HG02571 (cell line): ENCODE results near the gene PREX1.

ENCODE experiments used
- ATAC-seq: cut with Tn5 transposase; IDR thresholded peaks from one replicate; pipeline ENCODE4 v1.9.1; 2021; ENCODE audit warnings: mild to moderate bottlenecking, moderate library complexity; ENCODE audit not compliant: unreplicated experiment

The PREX1 gene

GRCh38 chr20:48706710-48707365 is 121.0 kb downstream of the PREX1 start:
- no peak for ATAC-seq

GRCh38 chr20:48706116-48706656 is 121.6 kb downstream of the PREX1 start:
- ATAC-seq, result no peak

GRCh38 chr20:48705240-48706115 is 122.3 kb downstream of the PREX1 start:
- ATAC-seq, result no peak

GRCh38 chr20:48704761-48705160 is 123.0 kb downstream of the PREX1 start:
- ATAC-seq, result no peak

DNA sequence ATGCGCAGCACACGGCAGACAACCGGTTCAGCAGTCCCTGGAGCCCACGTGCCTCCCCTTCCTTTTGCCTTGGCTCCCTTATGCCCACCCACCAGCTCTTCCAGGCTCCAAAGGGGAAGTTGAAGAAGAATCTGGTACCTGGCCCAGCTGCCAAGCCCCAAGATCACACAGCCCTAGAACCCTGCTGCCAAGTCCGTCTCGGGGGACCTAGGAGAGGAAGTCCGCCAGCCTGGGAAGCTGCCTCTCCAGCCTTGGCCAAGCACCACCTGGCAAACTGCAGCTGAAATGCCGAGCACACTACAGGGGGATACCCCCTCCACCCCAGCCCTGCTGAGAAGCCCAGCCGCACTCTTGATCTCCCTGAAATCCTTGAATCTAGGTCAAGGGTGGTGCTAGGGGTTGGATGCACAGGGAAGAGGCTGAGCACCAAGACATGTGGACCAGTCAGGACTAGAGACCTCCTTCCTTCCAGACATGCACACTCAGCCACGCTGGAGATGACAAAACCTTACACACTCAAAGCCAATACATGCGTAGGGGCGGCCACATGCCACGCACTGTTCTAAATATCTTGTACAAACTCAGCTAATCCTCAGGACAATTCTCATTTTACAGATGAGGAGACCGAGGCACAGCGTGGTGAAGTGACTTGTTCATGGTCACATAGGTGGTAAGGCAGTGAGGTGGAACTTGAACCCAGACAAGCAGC is 124.1 kb downstream of the PREX1 start:
- no peak for ATAC-seq

- no peak for ATAC-seq
These were observed 124.7 kb downstream of the PREX1 start for GRCh38 chr20:48703107-48703506.

GRCh38 chr20:48702455-48702913 is 125.3 kb downstream of the PREX1 start:
- ATAC-seq, result no peak

- ATAC-seq, result no peak
These were observed 126.1 kb downstream of the PREX1 start for GRCh38 chr20:48701702-48702101.

- ATAC-seq, result no peak
These were observed 129.1 kb downstream of the PREX1 start for GRCh38 chr20:48698507-48699267.

DNA sequence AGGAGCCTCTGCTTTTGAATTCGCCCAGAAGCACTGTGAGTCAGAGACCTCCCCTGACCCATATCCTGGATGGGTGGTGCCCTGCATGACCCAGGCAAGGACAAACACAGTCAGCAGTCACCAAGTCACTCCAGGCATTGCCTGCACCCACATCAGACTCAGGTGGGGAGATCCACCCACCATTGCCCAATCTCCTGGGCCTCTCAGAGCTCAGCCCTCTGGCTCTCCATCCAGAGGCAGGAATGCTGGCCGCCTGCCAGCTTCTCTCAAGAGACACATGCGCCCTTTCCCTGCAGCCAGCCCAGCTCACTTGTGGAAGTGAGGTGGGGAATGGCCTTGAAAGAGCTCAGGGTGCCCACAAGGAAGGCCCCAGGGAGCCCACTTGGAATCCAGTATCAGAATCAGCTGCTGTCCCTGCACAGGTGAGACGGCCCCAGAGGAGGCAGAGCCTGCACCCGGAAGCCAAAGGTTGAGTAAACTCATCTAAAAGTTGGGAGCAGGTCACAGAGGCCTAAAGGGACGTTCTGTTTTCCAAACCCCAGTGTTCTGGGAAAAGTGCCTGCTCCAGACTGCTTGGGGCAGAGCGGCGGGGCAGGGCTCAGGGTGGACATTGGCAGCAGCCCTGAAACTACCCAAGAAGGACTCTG is 129.8 kb downstream of the PREX1 start:
- no peak for ATAC-seq

DNA sequence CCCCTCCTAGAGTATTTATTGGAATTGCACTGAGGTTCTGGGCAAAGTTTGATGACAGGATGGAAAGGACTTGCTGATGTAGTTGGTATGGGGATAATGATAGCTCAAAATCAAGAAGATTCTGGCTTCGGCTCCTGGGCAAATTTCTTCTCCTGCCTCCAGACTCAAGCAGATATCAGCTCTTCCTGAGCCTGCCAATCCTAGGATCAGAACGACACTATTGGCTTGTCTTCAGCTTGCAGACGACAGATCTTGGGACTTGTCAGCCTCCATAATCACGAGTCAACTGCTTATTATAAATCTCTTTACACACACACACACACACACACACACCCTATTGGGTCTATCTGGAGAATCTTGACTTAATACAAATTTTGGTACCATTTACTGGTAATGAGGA is 131.1 kb downstream of the PREX1 start:
- ATAC-seq, result no peak

GRCh38 chr20:48695738-48696137 is 132.1 kb downstream of the PREX1 start:
- no peak for ATAC-seq

- no peak for ATAC-seq
These were observed 132.5 kb downstream of the PREX1 start for GRCh38 chr20:48695255-48695654.

- ATAC-seq, result no peak
These were observed 133.4 kb downstream of the PREX1 start for GRCh38 chr20:48694381-48694865.

- ATAC-seq, result no peak
These were observed 136.3 kb downstream of the PREX1 start for GRCh38 chr20:48691523-48691922.

DNA sequence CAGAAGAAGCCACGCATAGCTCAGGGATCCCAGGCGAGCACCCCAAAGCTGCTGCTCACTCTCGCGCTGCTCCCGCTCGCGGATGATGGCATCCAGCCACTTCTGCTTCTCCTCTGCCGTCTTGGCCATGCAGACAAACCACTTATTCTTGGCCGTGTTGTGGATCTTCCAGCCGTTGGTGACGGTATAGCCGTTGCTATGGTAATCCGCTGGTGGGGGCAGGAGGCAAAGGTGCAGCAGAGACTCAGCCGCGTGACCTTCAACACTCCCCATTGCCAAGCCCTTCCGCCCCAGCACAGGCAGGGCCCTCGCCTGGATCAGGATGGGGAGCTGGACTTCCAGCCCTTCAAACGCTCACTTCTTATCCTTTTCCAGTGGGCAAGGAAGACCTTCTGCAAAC is 136.9 kb downstream of the PREX1 start:
- ATAC-seq, result no peak

GRCh38 chr20:48689874-48690571 is 137.8 kb downstream of the PREX1 start:
- ATAC-seq, result no peak

- no peak for ATAC-seq
These were observed 138.4 kb downstream of the PREX1 start for GRCh38 chr20:48689388-48689787.

DNA sequence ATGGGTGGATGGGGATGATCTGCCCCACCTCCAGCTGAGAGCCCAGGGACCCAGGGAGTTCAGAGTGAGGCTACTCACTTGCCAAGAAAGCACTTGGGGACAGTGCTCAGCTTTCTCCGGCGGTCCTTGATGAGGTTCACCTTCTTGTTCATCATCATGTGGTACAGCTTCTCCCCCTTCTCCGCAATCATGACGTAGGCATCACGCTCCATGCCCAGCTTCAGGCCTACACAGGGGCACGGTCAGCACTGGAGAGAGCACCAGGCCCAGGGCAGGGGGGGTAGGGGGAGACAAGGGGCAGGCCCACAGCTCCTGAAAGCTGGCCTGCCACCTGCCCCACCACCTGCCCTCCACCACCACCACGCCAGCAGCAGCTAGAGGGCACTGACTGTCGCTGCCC is 139.2 kb downstream of the PREX1 start:
- no peak for ATAC-seq
